HepG2 (cell line): ENCODE data around the gene UTS2R. TPM values are rescaled to one million over a fixed set of nuclear protein-coding genes. Genes with fewer than 3 reads are reported as not detected.

Source experiments
- DMTF1 ChIP-seq: sonication (generic); formaldehyde crosslinking; IDR thresholded peaks from 2 replicates; pipeline ENCODE4 v1.4.0; 2020; ENCODE audit warnings: mild to moderate bottlenecking, missing genetic modification reagents
- FOXM1 ChIP-seq: sonication (generic); formaldehyde crosslinking; IDR thresholded peaks from 2 replicates; pipeline ENCODE4 v1.5.0; 2020; ENCODE audit warnings: missing genetic modification reagents
- GABPB1 ChIP-seq: IDR thresholded peaks from 2 replicates; pipeline ENCODE4 v1.6.1; 2016; ENCODE audit warnings: mild to moderate bottlenecking, missing genetic modification reagents, moderate library complexity, missing compliant biosample characterization
- HDAC2 ChIP-seq: sonication (generic); formaldehyde crosslinking; IDR thresholded peaks from 2 replicates; pipeline ENCODE4 v1.4.0; 2020; ENCODE audit warnings: missing genetic modification reagents
- IKZF4 ChIP-seq: sonication (generic); formaldehyde crosslinking; IDR thresholded peaks from 2 replicates; pipeline ENCODE4 v1.5.1; 2020; ENCODE audit warnings: borderline replicate concordance, mild to moderate bottlenecking, low read depth, missing genetic modification reagents; ENCODE audit errors: not compliant biosample characterization
- LBX2 ChIP-seq: sonication (generic); formaldehyde crosslinking; IDR thresholded peaks from 2 replicates; pipeline ENCODE4 v1.5.0; 2020; ENCODE audit warnings: missing genetic modification reagents, mild to moderate bottlenecking, borderline replicate concordance
- LCORL ChIP-seq, 2 experiments: fragments of 450-650 bp in 1 of 2; sonication (generic) in 1 of 2; formaldehyde crosslinking in 1 of 2; IDR thresholded peaks; 2 replicates each; pipeline versions ENCODE4 v1.5.0 to v1.6.1; 2017 to 2020; ENCODE audit warnings: antibody characterized with exemption in 1 of 2, missing genetic modification reagents in 1 of 2
- NR2F1 ChIP-seq, 2 experiments: fragments of 450-650 bp in 1 of 2; formaldehyde crosslinking in 1 of 2; IDR thresholded peaks; 2 replicates each; pipeline versions ENCODE4 v1.5.0 to v1.6.1; 2016 to 2020; ENCODE audit warnings: mild to moderate bottlenecking in 1 of 2, missing compliant biosample characterization in 1 of 2, missing genetic modification reagents in 1 of 2, moderate library complexity in 1 of 2
- PATZ1 ChIP-seq: sonication (generic); formaldehyde crosslinking; IDR thresholded peaks from 2 replicates; pipeline ENCODE4 v1.4.0; 2020; ENCODE audit warnings: missing genetic modification reagents
- PPARG ChIP-seq: conservative IDR thresholded peaks from 2 replicates; pipeline ENCODE4 v1.6.1; 2016; ENCODE audit warnings: missing biosample characterization, missing genetic modification reagents
- RBM22 ChIP-seq: fragments of 200-400 bp; formaldehyde crosslinking; optimal IDR thresholded peaks from 2 replicates; pipeline ENCODE3; 2017; ENCODE audit warnings: mild to moderate bottlenecking, low read length, moderate library complexity
- SALL2 ChIP-seq: sonication (generic); formaldehyde crosslinking; IDR thresholded peaks from 2 replicates; pipeline ENCODE4 v1.8.1; 2023; ENCODE audit warnings: mild to moderate bottlenecking, missing genetic modification reagents, inconsistent platforms
- SIN3A ChIP-seq: IDR thresholded peaks from 2 replicates; pipeline ENCODE4 v1.6.1; 2011; ENCODE audit warnings: low read depth, mild to moderate bottlenecking, control low read depth, low read length, borderline replicate concordance
- SMAD1 ChIP-seq: sonication (generic); formaldehyde crosslinking; IDR thresholded peaks from 2 replicates; pipeline ENCODE4 v1.4.0; 2020; ENCODE audit warnings: missing genetic modification reagents, low read depth, mild to moderate bottlenecking, borderline replicate concordance
- TFAP4 ChIP-seq: sonication (generic); IDR thresholded peaks from 2 replicates; pipeline ENCODE4 v1.6.1; 2016; ENCODE audit warnings: low read depth, borderline replicate concordance
- ZFP91 ChIP-seq: sonication (generic); formaldehyde crosslinking; IDR thresholded peaks from 2 replicates; pipeline ENCODE4 v1.9.0; 2022; ENCODE audit warnings: missing genetic modification reagents, mild to moderate bottlenecking, borderline replicate concordance
- ZNF564 ChIP-seq: sonication (generic); formaldehyde crosslinking; IDR thresholded peaks from 2 replicates; pipeline ENCODE4 v1.8.1; 2023; ENCODE audit warnings: mild to moderate bottlenecking, missing genetic modification reagents
- polyA plus RNA-seq, 8 experiments: library from polyadenylated mRNA; depleted of rRNA in 3 of 8; stranded (reverse) in 7 of 8; unstranded in 1 of 8; fragments of >200 nt; fragmentation: Illumina TruSeq in 4 of 8; extraction: Trizol in 4 of 8; gene quantifications; 2 replicates each; pipeline versions ENCODE4 v1.2.1 to v1.2.3, GENCODE V29; 2011 to 2016; ENCODE audit warnings: low read depth in 4 of 8, missing spikeins in 1 of 8, mixed read lengths in 1 of 8; ENCODE audit not compliant: insufficient read depth in 1 of 8
- total RNA-seq, 5 experiments: library from RNA; depleted of rRNA; stranded (reverse); fragments of >200 nt; fragmentation: Illumina TruSeq; extraction: Trizol; gene quantifications; 2 replicates each; pipeline ENCODE4 v1.2.3, GENCODE V29; 2016; ENCODE audit warnings: low read depth in 1 of 5

UTS2R gene
- total and polyA plus RNA-seq, 2 of the 13 experiments (the other 11 are each of a cell fraction or from before 2014, with no cell fraction given) = 0.13 to 0.15 TPM

- TF ChIP-seq ZFP91 (CRISPR knock-in tag) (peak; percentile 10; the same call in 1 of the 2 replicates), PATZ1 (CRISPR knock-in tag) (peak; percentile 98), ZNF564 (CRISPR knock-in tag) (0 out of 2 replicates have a peak, but pooled peaks have one; percentile 36), PPARG (peak; percentile 38; the same call in 1 of the 2 replicates), RBM22 (no peak), SALL2 (CRISPR knock-in tag) (peak; percentile 66; the same call in 1 of the 2 replicates), SMAD1 (CRISPR knock-in tag) (0 out of 2 replicates have a peak, but pooled peaks have one; percentile 29), TFAP4 (peak; percentile 49; the same call in 1 of the 2 replicates), SIN3A (peak; percentile 58; the same call in 1 of the 2 replicates), IKZF4 (CRISPR knock-in tag) (no peak), LCORL (IDR thresholded peaks at IDR 0.05) (no peak), LCORL (CRISPR knock-in tag; IDR thresholded peaks at IDR 0.05) (peak; percentile 61; the same call in 1 of the 2 replicates), HDAC2 (CRISPR knock-in tag) (peak; percentile 42; the same call in 1 of the 2 replicates), LBX2 (CRISPR knock-in tag) (no peak), NR2F1 (CRISPR knock-in tag; IDR thresholded peaks at IDR 0.05) (0 out of 4 replicates have a peak, but pooled peaks of 1 of the 2 experiments have one; percentile 17), DMTF1 (no peak), GABPB1 (peak; percentile 56; the same call in 1 of the 2 replicates), FOXM1 (CRISPR knock-in tag) (no peak)
These were observed 4.6 kb downstream of the UTS2R start (continued) for GRCh38 chr17:82376042-82376730.
